Measurements from ENCODE around the gene VPREB3. TPM values are rescaled to one million over a fixed set of nuclear protein-coding genes. Genes with fewer than 3 reads are reported as not detected.

Gene VPREB3
- polyA plus RNA-seq, 3 donors: 0.88 to 1.0 (median 1.0) TPM

GRCh38 chr22:23755711-23756110, 1.5 kb upstream of the VPREB3 start:
- DNase-seq: no peak
- Histone ChIP-seq H3K4me3 (replicated peaks in 1 of 3; ENCODE audit: low read depth in 2 of 3, low read length in 3 of 3) (no peak overlapping the region), H3K4me2 (replicated peaks; ENCODE audit: extremely low read depth, low read length, poor library complexity, severe bottlenecking) (no peak overlapping the region), H2AFZ (ENCODE audit: insufficient read depth, low read depth, low read length, poor library complexity, severe bottlenecking) (no peak overlapping the region), H4K20me1 (ENCODE audit: insufficient read depth, low read length) (no peaks in the 10 kb centered on the region), H3K9me3 (replicated peaks in 1 of 2; ENCODE audit: control insufficient read depth in 1 of 2, insufficient read depth in 1 of 2, low read length in 2 of 2) (no peaks in the 10 kb centered on the region), H3K79me2 (ENCODE audit: insufficient read depth, low read length) (no peaks in the 10 kb centered on the region), H3K27me3 (ENCODE audit: control insufficient read depth in 2 of 2, insufficient read depth in 2 of 2, low read length in 2 of 2) (no peaks in the 10 kb centered on the region), H3K9ac (ENCODE audit: insufficient read depth, low read length, poor library complexity, severe bottlenecking) (no peak overlapping the region), H3K4me1 (ENCODE audit: control insufficient read depth in 1 of 2, insufficient read depth in 2 of 2, low read length in 2 of 2) (peaks cover 10 to 13% of the 10 kb centered on the region in 2 donors), H3K27ac (ENCODE audit: low read depth in 1 of 2, low read length in 2 of 2) (no peak overlapping the region), H3K36me3 (replicated peaks in 1 of 2; ENCODE audit: control insufficient read depth in 1 of 2, insufficient read depth in 2 of 2, low read length in 2 of 2) (no peaks in the 10 kb centered on the region)
- no peak overlapping the region for H3K4me3 Mint-ChIP-seq
- H3K27ac Mint-ChIP-seq: no peak overlapping the region
- 89% methylated on average over 7 of the region's 8 CpGs for WGBS (ENCODE audit: insufficient coverage)
- peaks cover 0 to 3% (median 2%) of the 10 kb centered on the region in 3 donors for H3K27me3 Mint-ChIP-seq (ENCODE audit: low read depth in 3 of 3)
- intact Hi-C loops (cut with micrococcal nuclease): no loop called here
- H3K36me3 Mint-ChIP-seq: no peaks in the 10 kb centered on the region
- H3K9me3 Mint-ChIP-seq: peaks cover 0 to 2% (median 0%) of the 10 kb centered on the region in 7 donors
- no peak for TF ChIP-seq CTCF (IDR thresholded peaks at IDR 0.05)
- H3K4me1 Mint-ChIP-seq: peaks cover 12% of the 10 kb centered on the region

- H3K4me1 ChIP-seq (ENCODE audit: control insufficient read depth in 1 of 2, insufficient read depth in 2 of 2, low read length in 2 of 2): peaks cover 16 to 19% of the 10 kb centered on the region in 2 donors
- Mint-ChIP-seq H3K9me3 (peaks cover 0 to 2% (median 0%) of the 10 kb centered on the region in 7 donors), H3K4me1 (peaks cover 16% of the 10 kb centered on the region), H3K4me3 (no peak overlapping the region), H3K27me3 (ENCODE audit: low read depth in 3 of 3) (peaks cover 0 to 3% (median 2%) of the 10 kb centered on the region in 3 donors), H3K36me3 (no peaks in the 10 kb centered on the region), H3K27ac (peak overlapping the region in 1 of 7 donors; percentile 28)
- no peaks in the 10 kb centered on the region for H4K20me1 ChIP-seq (ENCODE audit: insufficient read depth, low read length)
- H3K36me3 ChIP-seq (replicated peaks in 1 of 2; ENCODE audit: control insufficient read depth in 1 of 2, insufficient read depth in 2 of 2, low read length in 2 of 2): no peaks in the 10 kb centered on the region
- no peak overlapping the region for H3K4me2 ChIP-seq (replicated peaks; ENCODE audit: extremely low read depth, low read length, poor library complexity, severe bottlenecking)
- TF ChIP-seq CTCF (IDR thresholded peaks at IDR 0.05): no peak
- no peak overlapping the region for H2AFZ ChIP-seq (ENCODE audit: insufficient read depth, low read depth, low read length, poor library complexity, severe bottlenecking)
- 100% methylated on average over 2 of the region's 6 CpGs for WGBS (ENCODE audit: insufficient coverage)
- H3K9me3 ChIP-seq (replicated peaks in 1 of 2; ENCODE audit: control insufficient read depth in 1 of 2, insufficient read depth in 1 of 2, low read length in 2 of 2): no peaks in the 10 kb centered on the region
- no peak for DNase-seq
- no peak overlapping the region for H3K9ac ChIP-seq (ENCODE audit: insufficient read depth, low read length, poor library complexity, severe bottlenecking)
- no peaks in the 10 kb centered on the region for H3K79me2 ChIP-seq (ENCODE audit: insufficient read depth, low read length)
- H3K4me3 ChIP-seq (replicated peaks in 1 of 3; ENCODE audit: low read depth in 2 of 3, low read length in 3 of 3): no peak overlapping the region
- H3K27me3 ChIP-seq (ENCODE audit: control insufficient read depth in 2 of 2, insufficient read depth in 2 of 2, low read length in 2 of 2): no peaks in the 10 kb centered on the region
- intact Hi-C loops (cut with micrococcal nuclease): no loop called here
- H3K27ac ChIP-seq (ENCODE audit: low read depth in 1 of 2, low read length in 2 of 2): no peak overlapping the region
These were observed 883 bp upstream of the VPREB3 start for GRCh38 chr22:23754980-23755636.

Data from CD14-positive monocyte (primary cell).